Fibroblast of the conjunctiva (primary cell): ENCODE results near the gene IRF3.
A peak's percentile ranks its signal among the peaks of the same experiment; 100 is the strongest.

Experiments
- DNase-seq: peaks from one replicate; pipeline ENCODE4 v3.0.0-alpha.2; 2010; ENCODE audit warnings: low read depth

IRF3 gene

DNA sequence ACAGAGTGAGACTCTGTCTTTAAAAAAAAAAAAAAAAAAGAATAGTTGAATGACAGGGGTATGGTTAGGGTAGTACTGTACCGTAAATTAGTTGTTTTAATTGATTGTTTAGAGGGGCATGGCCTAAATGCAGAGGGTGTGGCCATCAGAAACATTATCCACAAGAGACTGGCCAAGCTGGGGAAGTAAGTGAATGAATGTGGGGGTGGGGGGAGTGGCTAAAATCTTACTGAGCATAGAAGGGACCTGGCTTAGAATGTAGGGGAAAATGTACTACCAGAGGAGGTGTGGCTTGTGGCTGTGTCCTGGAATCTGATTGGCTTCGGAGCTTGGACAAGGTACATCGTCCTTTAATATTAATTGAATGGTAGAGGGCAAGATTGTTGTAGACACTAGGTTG, 3.9 kb upstream of the IRF3 start:
- DNase-seq, result no peak

DNA sequence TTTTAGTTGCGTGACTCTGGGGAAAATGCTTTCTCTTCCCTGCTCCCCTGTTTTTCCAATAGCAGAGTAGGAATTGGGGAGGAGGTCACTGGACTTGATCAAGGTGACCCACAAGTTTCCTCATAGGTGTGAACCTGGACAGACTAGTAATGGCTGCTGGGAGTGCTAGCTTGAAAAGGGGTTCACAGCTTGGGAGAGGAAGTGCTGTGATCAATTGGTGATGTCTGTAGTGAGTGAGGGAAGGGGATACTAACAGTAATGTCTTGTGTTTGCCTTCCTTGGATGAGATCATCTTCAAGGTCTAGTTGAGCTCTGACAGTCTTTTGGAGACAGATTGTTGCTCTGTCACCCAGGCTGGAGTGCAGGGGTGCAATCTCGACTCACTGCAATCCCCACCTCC, 1.8 kb upstream of the IRF3 start:
- DNase-seq, result no peak

DNA sequence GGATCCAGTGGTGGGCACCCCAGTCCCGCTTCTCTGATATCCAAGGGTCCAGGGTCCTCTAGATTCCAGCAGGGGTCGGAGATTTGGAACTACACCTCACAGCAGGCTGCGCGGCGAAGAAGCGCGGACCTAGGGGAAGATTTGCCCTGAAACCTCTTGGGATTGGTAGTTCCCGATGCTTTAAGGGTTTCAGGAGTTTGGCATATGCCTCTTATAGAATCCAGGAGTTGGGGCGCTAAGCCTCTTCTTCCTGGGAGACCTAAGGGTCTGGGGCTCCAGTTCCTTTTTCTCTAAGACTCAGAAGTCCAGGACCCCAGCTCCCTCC, 425 bp upstream of the IRF3 start:
- no peak for DNase-seq

DNA sequence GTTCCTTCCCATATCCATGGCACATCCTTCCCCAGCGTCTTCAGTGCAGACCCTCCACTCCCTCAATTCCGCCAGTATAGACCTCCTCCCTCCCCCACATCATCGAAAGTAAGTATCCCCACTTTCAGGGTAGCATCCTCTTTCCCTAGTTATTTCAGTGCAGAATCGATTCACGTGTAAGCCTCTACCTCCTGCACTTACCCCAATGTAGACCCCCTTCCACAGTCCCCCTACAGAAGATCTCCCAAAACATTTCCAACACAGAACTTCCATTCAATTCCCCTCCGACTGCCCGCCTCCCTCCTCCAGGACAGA, 664 bp downstream of the IRF3 start:
- no peak for DNase-seq

- DNase-seq, result peak; percentile 53
Observed at GRCh38 chr19:49664171-49665035, 1.3 kb downstream of the IRF3 start.

GRCh38 chr19:49663224-49663623, 2.4 kb downstream of the IRF3 start:
- no peak for DNase-seq

GRCh38 chr19:49662011-49662410, 3.6 kb downstream of the IRF3 start:
- DNase-seq, result no peak

DNA sequence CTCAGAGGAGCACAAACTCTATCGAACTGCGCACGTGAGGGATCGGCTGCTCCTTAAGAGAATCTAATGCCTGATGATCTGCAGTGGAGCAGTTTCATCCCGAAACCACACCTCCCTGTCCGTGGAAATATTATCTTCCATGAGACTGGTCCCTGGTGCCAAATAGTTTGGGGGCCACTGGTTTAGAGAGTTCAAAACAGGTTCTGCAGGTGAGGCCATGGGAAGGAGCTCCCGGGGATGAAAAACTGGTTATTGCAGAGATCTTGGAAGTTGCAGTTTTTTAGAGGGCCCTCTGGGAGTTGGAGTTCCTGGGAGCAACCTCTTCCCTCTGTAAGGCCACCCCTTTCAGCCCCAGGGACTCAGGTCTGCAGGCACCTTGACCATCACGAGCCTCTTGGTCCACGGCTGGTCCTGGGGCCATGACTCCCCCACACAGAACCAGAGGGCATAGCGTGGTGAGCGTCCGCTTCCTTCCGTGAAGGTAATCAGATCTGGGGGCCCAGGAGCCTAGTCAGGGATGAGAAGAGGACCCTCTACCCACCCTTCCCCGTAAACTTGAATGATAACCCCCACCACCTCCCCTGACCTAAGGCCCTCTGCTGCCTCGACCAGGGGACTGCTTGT, 5.2 kb downstream of the IRF3 start:
- no peak for DNase-seq

- no peak for DNase-seq
Observed at GRCh38 chr19:49658566-49659442, 6.9 kb downstream of the IRF3 start.

DNA sequence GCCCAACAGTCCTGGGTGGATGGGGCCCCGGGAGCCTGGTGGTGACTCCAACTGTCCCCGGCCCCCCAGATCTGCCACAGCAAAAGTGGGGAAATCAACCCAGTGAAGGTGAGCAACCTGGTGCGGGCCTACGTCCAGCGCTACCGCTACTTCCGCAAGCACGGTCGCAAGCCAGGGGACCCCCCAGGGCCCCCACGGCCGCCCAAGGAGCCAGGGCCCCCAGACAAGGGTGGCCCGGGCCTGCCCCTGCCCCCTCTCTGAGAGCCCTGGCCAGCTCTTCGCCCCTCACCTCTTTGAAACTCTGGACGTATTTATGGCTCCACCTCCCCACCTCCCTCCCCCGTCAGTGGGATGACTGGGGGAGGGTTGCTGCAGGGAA, 7.5 kb downstream of the IRF3 start:
- no peak for DNase-seq

DNA sequence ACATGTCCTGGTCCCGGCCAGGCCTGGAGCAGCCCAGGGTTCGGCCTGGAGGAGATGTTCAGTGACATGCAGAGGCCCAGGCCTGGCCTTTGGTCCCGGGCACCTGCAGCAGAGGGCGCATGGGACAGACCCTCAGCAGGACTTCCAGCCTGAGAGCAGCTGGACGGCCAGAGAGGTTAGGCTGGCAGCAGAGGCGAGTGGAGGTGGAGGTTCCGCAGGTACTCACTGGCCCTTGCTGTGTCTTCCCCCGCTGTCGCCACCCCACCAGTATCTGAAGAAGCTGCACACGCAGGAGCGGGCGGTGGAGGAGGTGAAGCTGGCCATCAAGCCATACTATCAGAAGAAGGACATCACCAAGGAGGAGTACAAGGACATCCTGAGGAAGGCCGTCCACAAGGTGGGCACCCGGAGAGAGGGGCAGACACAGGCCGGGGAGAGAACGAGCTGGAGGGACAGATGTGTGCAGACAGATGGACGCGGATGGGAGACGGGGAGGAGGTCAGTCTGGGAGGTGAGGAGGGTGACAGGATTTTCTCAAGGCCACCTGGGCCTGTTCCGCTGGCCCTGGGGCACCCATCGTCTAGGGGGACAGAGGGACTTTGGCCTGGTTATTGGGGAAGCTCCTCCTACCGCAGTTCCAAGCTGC, 8.0 kb downstream of the IRF3 start:
- no peak for DNase-seq

DNA sequence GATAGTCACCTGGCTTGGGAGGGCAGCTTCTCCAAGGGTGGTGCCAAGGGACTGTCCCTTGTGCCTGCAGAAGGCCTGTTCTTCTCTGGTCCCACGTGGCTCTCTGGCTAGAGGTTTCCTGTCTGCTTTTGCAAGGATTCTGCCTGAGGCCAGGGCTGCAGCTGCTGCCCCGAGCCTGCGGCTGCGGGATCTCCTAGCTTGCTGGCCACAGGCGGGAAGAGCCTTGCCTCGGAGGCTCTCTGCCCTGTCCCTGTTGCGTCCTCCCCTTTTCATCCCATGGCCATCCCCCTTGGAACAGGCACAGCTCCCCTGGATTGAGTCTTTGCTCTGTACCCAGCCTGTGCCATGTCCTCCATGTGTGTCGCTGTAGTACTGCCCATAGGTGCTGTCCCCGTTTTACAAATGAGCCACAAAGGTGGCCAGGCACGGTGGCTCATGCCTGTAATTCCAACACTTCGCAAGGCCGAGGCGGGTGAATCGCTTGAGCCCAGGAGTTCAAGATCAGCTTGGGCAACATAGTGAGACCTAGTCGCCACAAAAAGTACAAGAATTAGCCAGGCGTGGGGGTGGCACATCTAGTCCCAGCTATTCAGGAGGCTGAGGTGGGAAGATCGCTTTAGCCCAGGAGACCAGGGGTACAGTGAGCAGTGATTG, 9.1 kb downstream of the IRF3 start:
- DNase-seq, result no peak

DNA sequence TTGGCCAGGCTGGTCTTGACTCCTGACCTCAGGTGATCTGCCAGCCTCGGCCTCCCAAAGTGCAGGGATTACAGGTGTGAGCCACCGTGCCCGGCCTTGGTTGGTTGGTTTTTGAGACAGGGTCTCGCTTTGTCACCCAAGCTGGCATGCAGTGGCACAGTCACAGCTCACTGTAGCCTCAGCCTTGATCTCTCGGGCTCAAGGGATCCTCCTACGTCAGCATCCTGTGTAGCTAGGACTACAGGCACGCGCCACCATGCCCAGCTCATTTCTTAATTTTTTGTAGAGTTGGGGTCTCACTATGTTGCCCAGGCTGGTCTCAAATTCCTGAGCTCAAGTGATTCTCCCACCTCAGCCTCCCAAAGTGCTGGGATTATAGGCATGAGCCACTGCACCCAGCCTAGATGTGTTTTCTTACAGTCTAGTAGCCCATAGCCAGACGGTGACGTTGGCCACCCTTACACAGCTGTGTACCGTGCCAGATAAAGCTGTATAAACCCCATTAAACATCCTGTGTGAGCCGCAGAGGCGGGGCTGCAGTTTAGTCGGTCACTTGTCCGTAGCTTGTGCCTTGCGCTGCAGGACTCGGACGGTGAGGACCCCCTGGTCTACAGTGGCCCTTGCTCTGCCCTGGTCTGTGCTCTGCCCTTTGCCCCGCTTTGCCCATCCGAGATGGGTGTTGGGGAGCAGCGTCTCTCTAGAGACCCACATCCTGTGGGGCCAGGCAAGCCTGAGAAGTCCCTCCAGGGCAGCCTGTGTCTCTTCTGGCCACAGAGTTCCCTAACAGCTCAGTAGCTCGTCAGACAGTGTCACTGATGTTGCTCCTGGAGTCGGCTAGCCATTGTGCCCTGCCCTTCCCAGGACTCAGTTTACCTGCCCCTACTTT, 9.8 kb downstream of the IRF3 start:
- no peak for DNase-seq

DNA sequence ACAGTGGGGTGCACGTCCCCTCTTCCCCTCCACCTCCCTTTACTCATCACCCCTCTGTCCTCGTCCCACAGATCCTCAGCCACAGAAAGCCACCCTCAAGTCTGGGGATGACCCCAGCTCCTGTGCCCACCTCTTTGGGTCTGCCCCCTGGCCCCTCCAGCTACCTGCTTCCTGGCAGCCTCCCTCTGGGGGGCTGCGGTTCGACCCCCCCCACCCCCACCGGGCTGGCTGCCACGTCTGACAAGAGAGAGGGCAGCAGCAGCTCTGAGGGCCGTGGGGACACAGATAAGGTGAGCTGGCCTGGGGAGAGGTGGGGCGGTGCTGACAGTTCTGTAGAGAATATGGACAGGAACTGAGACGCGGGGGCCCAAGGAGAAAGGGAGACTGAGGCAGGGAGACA, 11.1 kb downstream of the IRF3 start:
- DNase-seq, result no peak

GRCh38 chr19:49653466-49653806, 12.2 kb downstream of the IRF3 start:
- no peak for DNase-seq

GRCh38 chr19:49652551-49653465, 12.8 kb downstream of the IRF3 start:
- no peak for DNase-seq

DNA sequence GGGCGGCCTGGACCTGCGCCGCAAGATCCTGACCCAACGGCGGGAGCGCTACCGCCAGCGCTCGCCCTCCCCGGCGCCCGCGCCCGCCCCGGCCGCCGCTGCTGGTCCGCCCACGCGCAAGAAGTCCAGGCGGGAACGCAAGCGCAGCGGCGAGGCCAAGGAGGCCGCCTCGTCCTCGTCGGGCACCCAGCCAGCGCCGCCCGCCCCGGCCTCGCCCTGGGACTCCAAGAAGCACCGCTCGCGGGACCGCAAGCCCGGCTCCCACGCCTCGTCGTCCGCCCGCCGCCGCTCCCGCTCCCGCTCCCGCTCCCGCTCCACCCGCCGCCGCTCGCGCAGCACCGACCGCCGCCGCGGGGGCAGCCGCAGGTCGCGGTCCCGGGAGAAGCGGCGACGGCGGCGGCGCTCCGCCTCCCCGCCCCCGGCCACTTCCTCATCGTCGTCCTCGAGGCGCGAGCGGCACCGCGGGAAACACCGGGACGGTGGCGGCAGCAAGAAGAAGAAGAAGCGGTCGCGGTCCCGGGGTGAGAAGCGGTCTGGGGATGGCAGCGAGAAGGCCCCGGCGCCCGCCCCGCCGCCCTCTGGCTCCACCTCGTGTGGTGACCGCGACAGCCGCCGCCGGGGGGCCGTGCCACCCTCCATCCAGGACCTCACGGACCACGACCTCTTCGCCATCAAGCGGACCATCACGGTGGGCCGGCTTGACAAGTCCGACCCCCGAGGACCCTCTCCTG, 13.7 kb downstream of the IRF3 start:
- no peak for DNase-seq

DNA sequence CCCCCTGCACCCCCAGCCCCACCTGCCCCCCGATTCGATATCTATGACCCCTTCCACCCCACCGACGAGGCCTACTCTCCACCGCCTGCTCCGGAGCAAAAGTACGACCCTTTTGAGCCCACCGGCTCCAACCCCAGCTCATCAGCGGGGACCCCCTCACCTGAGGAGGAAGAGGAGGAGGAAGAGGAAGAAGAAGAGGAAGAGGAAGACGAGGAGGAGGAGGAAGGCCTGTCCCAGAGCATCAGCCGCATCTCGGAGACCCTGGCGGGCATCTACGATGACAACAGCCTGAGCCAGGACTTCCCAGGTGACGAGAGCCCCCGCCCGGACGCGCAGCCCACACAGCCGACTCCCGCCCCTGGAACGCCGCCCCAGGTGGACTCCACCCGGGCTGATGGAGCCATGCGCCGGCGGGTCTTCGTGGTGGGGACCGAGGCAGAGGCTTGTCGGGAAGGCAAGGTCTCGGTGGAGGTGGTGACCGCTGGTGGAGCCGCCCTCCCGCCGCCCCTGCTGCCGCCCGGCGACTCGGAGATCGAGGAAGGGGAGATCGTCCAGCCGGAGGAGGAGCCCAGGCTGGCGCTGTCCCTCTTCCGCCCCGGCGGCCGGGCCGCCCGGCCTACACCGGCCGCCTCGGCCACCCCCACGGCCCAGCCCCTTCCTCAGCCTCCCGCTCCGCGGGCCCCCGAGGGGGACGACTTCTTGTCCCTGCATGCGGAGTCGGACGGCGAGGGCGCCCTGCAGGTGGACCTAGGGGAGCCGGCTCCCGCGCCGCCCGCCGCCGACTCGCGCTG, 14.4 kb downstream of the IRF3 start:
- no peak for DNase-seq

DNA sequence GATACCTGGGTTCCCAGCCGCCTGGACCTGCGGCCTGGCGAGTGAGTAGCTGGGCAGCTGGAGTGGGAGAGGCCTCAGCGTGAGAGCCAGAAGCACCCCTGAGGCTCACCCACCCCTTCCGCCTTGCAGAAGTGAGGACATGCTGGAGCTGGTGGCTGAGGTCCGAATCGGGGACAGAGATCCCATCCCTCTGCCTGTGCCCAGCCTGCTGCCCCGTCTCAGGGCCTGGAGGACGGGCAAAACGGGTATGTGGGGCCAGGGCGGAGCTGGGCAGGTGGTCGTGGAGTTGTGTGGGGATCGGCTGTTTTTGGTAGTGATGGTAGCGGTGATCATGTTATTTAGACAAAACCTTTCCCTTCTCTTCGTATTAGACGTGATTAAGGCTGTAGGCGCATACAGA, 19.1 kb downstream of the IRF3 start:
- DNase-seq, result no peak
